NCI-H2029 (cell line): ENCODE data around the gene RBPMS2.

Source experiments
- DNase-seq: peaks from one replicate; lab custom pipeline; 2025; lab: John Stamatoyannopoulos, UW

The RBPMS2 gene

DNA sequence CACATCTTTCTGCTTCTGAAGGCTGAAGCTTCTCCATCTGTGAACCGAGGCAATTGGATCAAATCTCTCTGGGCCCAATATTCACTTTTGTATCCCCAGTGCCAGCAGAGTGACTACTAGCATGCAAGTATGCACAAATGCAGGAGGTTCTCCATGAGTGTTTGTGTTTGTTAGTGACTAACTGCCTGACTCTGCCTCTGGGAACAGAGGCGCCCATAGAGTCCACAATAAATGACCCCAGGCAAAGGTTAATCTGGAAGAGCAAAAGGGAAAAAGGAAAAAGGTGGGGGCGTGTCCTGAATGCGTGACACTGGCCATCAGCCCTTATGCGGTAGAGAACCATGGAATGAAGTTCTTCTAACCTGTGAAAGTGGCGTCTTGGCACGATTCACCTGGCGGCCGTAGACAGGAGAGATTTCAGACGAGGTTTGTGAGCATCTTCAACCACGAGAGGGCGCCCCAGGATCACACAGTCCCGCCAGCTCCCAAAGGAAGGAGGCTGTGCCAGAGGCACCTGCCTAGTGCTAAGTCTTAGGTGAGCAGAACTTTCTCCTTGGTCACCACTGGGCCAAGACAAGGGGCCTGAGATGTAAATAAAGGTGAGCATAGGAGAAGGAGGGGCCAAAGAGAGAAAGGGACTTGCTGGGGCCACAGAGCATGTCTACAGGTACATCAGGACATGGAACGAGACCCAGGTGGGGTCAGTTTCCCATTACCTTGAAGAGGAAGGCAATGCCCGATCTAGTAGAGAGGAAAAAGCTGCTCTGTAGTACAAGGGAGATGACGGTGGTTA lies 44.2 kb downstream of the RBPMS2 start:
- peak; percentile 60 for DNase-seq

- DNase-seq, result no peak
Measured at GRCh38 chr15:64730151-64730550, 45.2 kb downstream of the RBPMS2 start.

- no peak for DNase-seq
Measured at GRCh38 chr15:64720188-64720587, 55.2 kb downstream of the RBPMS2 start.

DNA sequence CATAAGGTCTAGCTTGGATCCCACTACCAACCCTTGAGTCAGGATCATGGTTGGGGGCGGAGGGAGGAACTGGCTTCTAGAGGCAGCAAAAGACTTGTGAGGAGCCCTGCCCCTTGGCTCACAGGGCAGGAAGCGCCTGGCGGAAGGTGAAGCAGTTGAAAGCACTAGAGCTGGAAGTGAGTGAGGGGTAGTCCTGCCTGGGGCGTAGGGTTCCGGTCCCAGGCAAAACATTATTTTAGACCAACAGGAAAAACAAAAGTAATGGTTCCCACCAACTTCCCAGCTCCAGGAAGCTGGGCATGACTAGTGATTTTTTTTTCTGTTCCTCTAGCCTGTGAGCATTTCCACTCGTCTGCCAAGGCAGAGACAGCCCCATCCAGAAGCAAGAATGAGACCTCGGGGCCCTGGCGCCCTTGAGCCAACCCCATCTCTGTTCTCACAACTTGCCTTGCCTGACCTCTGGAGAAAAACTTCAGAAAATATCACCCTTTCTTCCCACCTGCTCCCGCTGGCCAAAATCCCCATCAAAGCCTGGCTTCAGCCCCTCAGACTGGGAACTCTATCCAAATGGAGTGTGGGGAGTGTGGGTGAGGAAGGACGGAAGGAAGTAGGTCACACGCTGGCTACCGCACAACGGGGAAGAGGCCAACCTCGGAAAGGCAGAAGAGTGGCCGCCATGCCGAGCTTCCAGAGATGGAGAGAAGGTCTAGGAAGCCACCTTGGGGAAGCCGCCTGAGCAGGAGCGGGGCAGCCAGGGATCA lies 57.5 kb downstream of the RBPMS2 start:
- DNase-seq, result no peak

GRCh38 chr15:64717130-64717529 lies 58.3 kb downstream of the RBPMS2 start:
- no peak for DNase-seq

DNA sequence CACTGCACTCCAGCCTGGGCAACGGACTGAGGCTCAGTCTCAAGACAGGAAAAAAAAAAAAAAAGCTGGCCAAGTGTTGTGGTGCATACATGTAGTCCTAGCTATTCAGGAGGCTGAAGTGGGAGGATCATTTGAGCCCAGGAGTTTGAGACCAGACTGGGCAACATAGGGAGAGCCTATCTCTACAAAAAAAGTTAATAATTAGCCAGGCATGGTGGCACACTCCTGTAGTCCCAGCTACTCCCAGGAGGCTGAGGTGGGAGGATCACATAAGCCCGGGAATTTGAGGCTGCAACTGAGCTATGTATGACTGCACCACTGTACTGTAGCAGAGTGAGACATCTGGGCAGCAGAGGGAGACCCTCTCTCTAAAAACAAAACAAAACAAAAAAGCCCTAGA lies 58.9 kb downstream of the RBPMS2 start:
- no peak for DNase-seq

- DNase-seq, result no peak
Measured at GRCh38 chr15:64713592-64713991, 61.8 kb downstream of the RBPMS2 start.

DNA sequence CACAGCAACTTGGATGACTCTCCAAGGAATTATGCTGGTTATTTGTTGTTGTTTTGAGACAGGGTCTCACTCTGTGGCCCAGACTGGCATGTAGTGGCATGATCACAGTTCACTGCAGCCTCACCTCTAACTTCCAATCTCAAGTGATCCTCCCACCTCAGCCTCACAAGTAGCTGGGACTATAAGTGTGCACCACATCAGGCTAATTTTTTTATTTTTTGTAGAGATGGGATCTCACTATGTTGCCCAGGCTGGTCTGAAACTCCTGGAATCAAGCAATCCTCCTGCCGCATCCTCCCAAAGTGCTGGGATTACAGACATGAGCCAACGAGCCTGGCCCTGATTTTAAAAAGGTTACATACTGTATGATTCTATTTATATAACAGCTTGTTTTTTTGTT lies 63.0 kb downstream of the RBPMS2 start:
- no peak for DNase-seq

GRCh38 chr15:64710676-64711428 lies 64.5 kb downstream of the RBPMS2 start:
- DNase-seq, result no peak

DNA sequence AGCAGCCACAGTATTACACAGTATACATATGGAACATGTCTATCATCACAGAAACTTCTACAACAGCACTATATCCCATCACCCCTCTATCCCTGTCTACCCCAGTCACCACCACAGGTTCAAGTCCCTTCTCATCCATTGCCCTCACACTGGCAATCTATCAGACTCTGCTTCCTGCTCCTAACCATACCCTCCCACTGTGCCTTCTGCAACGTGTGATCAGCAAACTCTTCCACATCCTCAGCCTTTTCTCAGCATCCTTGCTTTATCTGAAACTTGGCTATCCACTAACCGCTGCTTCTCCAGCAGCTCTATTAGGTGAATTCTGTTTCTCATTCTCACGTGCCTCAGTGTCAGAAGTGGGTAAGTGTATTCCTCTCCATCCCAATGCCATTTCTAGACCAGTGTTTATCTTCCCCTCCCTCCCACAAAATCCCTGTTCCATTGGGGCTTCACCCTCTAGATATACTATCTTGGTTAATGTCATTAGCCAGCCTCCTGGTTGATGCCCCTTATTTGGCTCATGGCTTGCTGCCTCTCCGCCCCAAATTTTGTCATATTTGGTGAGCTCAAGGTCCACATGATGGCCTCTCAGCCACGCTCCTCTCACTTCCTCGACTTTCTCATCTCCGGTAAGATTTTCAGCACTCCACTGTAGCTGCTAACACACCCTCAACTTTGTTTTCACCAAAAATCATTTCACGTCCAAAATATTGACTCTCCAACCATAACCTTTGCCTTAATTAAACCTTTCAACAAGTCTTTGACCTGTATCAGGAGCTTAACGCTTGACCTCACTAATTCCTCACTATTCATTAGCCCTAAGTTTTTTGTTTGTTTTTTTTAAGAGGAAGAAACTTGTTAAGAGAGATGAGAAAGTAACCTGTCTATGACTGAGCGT lies 69.1 kb downstream of the RBPMS2 start:
- no peak for DNase-seq

DNA sequence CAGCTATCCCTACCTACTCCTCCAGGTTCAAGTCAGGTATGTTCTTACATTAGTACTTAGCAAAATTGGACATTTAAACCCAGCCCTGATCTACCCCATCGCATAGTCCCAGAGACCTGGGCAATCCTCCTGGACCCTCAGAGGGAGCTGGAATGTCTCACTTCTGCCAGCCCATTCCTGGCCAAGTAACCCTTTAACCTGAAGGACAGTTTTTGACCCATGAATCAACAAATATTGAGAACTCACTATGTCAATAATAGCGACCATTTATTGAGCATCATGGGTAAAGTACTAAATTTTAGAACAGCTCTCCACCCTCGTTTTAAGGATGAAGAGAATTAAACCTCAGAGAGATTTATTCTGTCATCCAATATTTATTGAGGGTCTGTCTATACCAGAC lies 70.4 kb downstream of the RBPMS2 start:
- DNase-seq, result no peak

DNA sequence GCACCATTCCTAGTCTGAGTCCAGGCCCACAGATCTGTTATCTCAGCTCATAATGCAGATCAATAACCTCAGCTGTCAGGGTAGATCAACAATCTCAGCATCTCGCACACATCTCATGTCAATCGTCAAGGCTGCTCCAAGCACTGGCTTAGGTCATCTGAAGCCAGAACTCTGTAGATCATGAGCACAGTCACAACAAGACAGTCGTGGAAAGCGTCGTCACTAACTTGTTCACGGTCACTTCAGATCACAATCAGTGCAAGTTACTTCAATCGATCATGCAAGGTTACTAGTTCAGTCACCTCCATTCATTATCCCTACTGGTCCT lies 71.8 kb downstream of the RBPMS2 start:
- no peak for DNase-seq

GRCh38 chr15:64702816-64703631 lies 72.4 kb downstream of the RBPMS2 start:
- peak; percentile 70 for DNase-seq

DNA sequence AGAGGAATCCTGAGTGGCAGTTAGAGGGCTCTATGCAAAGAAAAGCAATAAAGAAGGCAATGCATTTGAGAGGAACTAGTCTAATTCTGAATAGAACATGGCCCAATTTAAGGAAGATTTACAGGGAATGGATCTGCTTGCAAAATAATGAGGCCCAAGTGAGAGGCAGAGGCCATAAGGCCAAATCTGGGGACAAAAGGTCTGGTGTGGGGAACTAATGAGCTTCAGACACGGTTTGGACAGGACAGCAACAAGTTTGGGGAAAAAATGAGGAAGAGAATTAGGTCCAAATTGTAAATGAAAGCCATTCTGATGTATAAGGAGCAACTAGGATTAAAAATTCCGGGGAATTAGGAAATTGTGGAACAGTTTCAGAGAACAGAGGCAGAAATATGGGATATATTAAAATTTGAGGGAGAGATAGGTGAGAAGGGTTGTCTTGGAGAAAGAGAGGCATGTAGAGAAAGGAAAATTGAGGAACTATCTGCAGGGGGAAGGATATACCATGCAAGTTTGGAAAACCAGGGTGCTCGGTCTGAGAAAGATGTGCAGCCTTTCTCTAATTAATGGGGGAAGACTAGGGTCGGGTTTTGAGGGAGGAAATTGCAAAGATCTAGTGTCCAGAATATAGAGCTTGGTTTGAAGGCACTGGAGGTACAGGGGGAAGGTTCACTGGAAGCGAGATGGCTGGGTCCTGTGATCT lies 73.8 kb downstream of the RBPMS2 start:
- DNase-seq, result no peak

GRCh38 chr15:64701051-64701450 lies 74.3 kb downstream of the RBPMS2 start:
- DNase-seq, result no peak

DNA sequence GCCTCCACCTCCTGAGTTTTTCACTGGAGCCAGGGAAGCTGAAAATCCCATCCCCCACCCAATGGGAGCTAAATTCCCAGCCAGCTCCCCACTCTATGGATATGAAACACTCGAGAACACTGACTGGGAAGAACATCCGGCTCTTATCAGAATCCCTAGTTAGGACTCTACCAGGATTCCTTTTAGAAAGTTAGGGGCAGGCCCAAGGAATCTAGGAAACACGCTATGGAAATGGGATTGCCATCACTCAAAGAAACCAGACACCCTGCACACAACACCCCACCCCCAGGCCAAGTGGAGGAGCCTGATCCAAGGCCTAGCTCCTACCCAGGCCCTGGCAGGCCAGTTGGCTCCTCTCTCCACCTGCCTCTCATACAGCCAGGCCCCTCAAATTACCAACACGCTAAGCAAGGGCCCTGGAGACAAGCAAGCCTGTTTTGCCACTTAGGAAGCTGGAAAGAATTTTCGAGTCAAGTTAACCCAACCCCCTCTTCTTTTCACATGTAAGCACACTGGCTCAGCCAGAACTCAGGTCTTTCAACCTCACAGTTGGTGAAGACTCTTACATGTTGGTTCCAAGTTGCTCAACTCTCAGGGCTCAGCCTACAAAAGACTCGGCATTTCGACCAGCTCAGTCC lies 75.5 kb downstream of the RBPMS2 start:
- peak; percentile 55 for DNase-seq

DNA sequence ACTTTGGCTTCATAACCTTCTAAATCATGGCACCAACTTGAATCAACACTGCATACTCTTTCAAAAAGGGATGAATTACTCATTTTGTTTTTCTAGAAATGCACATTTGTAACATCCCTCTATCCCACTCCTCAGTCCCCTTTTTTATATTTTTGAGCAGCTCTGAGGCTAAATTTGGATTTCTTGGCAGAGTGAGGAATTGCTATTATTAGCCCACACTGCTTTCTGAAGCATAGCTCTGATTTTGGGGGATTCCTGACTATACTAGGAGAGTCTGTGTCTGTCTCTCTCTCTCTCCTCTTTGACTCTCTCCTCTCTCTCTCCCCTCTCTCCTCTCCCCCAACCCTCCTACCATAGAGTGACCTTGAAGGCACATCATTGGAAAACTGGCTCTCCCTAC lies 76.6 kb downstream of the RBPMS2 start:
- DNase-seq, result no peak

DNA sequence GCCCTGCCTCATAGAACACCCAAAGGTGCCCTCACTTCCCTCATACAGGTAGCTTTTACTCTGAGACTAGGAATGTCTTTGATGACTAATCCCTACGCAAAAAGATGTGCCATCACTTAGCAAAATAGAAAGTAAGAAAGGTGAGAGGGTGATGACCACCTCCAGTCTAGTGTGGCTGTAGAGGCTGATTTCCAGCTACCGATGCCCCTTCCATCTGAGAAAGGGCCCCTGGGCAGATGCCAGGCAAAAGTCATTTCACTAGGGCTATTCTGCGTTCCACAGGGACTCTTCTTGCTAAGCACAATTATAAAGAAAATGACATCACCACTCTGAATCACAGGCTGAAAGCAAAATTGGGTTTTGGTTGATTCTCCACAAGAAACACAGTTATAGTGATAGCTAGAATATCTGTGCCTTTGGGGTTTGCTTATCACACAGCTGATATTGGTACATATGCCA lies 77.4 kb downstream of the RBPMS2 start:
- no peak for DNase-seq

DNA sequence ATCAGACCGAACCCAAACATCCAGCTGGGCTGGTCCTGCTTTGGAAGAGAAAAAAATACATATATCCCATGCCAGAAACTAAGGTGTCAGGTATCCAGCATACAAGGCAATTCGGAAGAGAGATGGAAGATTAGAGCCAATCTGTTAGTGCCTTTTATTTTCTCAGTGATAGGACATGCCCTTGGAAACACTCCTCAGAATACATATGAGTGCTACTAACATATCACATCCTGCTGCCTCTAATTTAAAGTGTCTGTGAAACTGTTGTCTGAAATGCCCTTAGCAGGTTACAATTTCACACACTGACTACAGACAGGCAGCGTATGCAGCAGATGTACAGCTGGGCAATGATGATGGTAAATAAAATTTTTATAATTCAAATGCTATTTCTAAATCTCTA lies 78.9 kb downstream of the RBPMS2 start:
- DNase-seq, result no peak

- no peak for DNase-seq
Measured at GRCh38 chr15:64695561-64695992, 79.8 kb downstream of the RBPMS2 start.
